Muscle layer of duodenum (tissue), 2 donors: Measurements from ENCODE around the gene PPIL3.

Source experiments
- H3K27ac ChIP-seq: one replicate; pipeline ENCODE4 v1.7.0; 2013; ENCODE audit warnings: mild to moderate bottlenecking, low read length
- H3K27me3 ChIP-seq: one replicate; pipeline ENCODE4 v1.7.0; 2013; ENCODE audit warnings: low read depth, mild to moderate bottlenecking, control low read depth, low read length
- H3K36me3 ChIP-seq, 2 donors: one replicate each; pipeline ENCODE4 v1.7.0; 2013; ENCODE audit warnings: low read length in 2 of 2, control low read depth in 1 of 2, mild to moderate bottlenecking in 1 of 2; ENCODE audit not compliant: insufficient read depth in 2 of 2, control insufficient read depth in 1 of 2
- H3K4me1 ChIP-seq, 2 donors: one replicate each; pipeline ENCODE4 v1.7.0; 2013; ENCODE audit warnings: low read length in 2 of 2, mild to moderate bottlenecking in 2 of 2, control low read depth in 1 of 2, moderate library complexity in 1 of 2; ENCODE audit not compliant: insufficient read depth in 2 of 2, control insufficient read depth in 1 of 2
- H3K4me3 ChIP-seq, 2 donors: one replicate each; pipeline ENCODE4 v1.7.0; 2013; ENCODE audit warnings: low read length in 2 of 2, low read depth in 1 of 2, mild to moderate bottlenecking in 1 of 2
- H3K9me3 ChIP-seq, 2 donors: one replicate each; pipeline ENCODE4 v1.7.0; 2013; ENCODE audit warnings: low read length in 2 of 2, control low read depth in 1 of 2, mild to moderate bottlenecking in 1 of 2; ENCODE audit not compliant: control insufficient read depth in 1 of 2
- donor health status: healthy.

The PPIL3 gene

DNA sequence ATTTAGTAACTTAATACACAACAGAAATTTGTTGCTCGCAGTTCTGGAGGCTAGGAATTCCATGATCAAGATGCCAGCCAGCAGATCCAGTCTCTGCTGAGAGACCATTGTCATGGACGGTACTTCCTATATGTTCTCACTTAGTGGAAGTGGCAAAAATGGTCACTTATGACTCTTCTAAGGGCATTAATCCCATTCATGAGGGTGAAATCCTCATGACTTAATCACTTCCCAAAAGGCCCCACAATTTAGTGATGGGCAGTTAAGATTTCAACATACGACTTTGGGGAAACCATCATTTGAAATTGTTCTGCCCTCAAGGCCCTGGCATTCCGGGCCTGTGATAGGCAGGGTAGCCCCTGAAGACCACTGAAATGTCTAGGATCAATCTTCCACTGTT lies 54.2 kb downstream of the PPIL3 start:
- H3K36me3 ChIP-seq: no peaks in the 10 kb centered on the region
- no peaks in the 10 kb centered on the region for H3K4me1 ChIP-seq
- no peak overlapping the region for H3K4me3 ChIP-seq
- no peak overlapping the region for H3K27ac ChIP-seq
- H3K27me3 ChIP-seq: no peaks in the 10 kb centered on the region
- H3K9me3 ChIP-seq: peaks cover 4 to 7% of the 10 kb centered on the region in 2 donors

DNA sequence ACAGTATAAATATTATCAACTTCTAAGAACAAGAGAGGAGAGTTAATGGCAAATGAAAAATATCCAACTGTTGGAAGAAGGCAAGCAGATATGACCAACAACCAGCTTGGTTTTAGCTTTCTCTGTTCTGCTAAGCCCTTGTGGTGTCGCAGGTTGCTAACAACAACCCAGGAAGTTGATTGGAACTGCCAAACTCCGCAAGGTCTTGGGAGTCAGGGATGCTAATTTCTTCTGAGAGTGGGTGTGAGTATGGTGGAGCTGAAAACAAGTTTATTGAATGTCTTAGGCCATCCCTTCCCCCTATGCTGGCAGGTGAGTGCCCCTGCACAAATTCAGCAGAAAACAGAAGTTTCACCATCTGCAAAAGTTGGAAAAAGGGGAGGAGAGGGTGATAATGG lies 59.6 kb downstream of the PPIL3 start:
- Histone ChIP-seq H3K4me3 (no peak overlapping the region), H3K27me3 (no peaks in the 10 kb centered on the region), H3K36me3 (peaks cover 0 to 3% of the 10 kb centered on the region in 2 donors), H3K9me3 (no peaks in the 10 kb centered on the region), H3K27ac (no peak overlapping the region), H3K4me1 (peaks cover 0 to 3% of the 10 kb centered on the region in 2 donors)

DNA sequence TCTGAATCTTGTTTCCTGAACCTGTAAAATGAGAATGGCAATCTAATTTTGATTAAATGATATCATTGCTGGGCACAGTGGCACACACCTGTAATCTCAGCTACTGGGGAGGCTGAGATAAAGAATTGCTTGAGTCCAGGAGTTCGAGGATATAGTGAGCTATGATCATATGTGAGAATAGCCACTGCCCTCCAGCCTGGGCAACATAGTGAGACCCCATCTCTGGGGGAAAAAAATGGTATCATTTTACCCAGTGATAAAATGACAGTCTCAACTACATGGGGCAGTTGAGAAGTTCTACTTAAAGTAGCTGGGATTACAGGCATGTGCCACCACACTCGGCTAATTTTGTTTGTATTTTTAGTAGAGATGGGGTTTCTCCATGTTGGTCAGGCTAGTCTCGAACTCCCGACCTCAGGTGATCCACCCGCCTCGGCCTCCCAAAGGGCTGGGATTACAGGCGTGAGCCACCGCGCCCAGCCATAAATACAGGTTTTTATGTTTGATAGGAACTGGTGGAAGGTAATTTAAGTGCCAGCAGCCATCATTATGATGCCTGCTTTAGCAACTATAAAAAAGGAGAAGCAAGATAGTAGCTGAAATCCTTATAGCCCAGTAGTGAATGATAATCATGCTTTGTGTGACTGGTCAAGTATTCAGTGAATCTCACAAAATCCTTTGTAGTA lies 60.2 kb downstream of the PPIL3 start:
- no peaks in the 10 kb centered on the region for H3K27me3 ChIP-seq

DNA sequence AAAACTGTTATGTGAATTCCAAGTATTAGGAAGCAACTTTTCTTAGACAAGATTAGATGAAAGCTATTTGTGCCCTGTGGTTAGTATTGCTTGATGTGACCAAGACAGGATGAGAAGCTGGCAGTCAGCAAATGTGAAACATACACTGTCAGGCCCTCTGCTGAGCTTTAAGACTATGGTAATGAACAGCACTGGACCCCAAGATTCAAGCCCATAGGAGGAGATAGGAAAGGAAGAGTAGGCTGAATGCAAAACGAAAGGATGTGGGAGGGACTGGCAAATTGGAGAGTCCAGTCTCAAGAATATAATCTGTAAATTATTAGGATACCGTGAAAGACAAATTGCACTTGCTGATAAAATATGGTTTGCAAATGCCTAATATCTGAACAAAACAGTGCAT lies 60.8 kb downstream of the PPIL3 start:
- H3K27me3 ChIP-seq: no peaks in the 10 kb centered on the region
- H3K4me3 ChIP-seq: no peak overlapping the region
- H3K36me3 ChIP-seq: peaks cover 3 to 4% of the 10 kb centered on the region in 2 donors
- peaks cover 0 to 3% of the 10 kb centered on the region in 2 donors for H3K4me1 ChIP-seq
- H3K27ac ChIP-seq: no peak overlapping the region
- no peaks in the 10 kb centered on the region for H3K9me3 ChIP-seq

More for the DNA sequence above, 60.2 kb downstream of the PPIL3 start:
- Histone ChIP-seq H3K9me3 (no peaks in the 10 kb centered on the region), H3K36me3 (peaks cover 3 to 4% of the 10 kb centered on the region in 2 donors), H3K27ac (no peak overlapping the region), H3K4me1 (peaks cover 0 to 3% of the 10 kb centered on the region in 2 donors), H3K4me3 (no peak overlapping the region)

DNA sequence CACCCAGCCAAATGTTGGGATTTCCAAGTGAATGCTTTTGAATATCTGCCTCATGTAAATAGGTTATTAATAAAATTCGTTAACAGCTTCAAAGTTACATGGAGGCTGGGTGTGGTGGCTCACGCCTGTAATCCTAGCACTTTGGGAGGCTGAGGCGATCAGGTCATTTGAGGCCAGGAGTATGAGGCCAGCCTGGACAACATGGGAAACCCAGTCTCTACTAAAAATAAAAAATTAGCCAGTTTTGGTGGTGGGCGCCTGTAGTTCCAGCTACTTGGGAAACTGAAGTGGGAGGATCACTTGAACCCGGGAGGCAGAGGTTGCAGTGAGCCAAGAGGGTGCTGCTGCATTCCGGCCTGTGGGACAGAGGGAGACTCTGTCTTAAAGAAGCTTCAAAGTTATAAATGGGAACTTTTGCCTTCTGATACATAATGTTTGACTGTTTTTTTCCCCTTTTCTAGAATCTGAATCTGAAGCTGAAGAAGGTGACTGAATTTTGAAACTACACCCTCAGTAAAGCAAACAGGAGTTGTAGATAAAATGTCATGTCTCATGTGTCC lies 67.1 kb downstream of the PPIL3 start:
- no peak overlapping the region for H3K27ac ChIP-seq
- H3K4me3 ChIP-seq: no peak overlapping the region
- peaks cover 50 to 55% of the 10 kb centered on the region in 2 donors for H3K36me3 ChIP-seq
- peaks cover 0 to 3% of the 10 kb centered on the region in 2 donors for H3K4me1 ChIP-seq
- H3K9me3 ChIP-seq: no peaks in the 10 kb centered on the region
- H3K27me3 ChIP-seq: no peaks in the 10 kb centered on the region
